ENCODE data around the gene MED28. TPM values are rescaled to one million over a fixed set of nuclear protein-coding genes. Genes with fewer than 3 reads are reported as not detected.

Gene MED28
- total and polyA plus RNA-seq, 2 of the 4 experiments (the other 2 are of a cell fraction), result 8.8 to 9.3 TPM

GRCh38 chr4:17667253-17667652, 52.8 kb downstream of the MED28 start:
- H2BK20ac ChIP-seq (ENCODE audit: low read depth, low read length), result no peak overlapping the region
- POLR2A ChIA-PET (ENCODE audit: unreplicated experiment), result no interaction called here
- no peak overlapping the region for H3K23ac ChIP-seq (ENCODE audit: low read depth, low read length)
- BruUV-seq (replicated peaks), result no TSS peak
- no peak overlapping the region for H3K4me3 ChIP-seq (ENCODE audit: insufficient read depth, low read depth, low read length)
- H3K9me3 ChIP-seq (ENCODE audit: control insufficient read depth, insufficient read depth, low read length), result no peaks in the 10 kb centered on the region
- H3K27ac ChIP-seq (ENCODE audit: insufficient read depth, low read length), result no peak overlapping the region
- no peak overlapping the region for H2AK9ac ChIP-seq (replicated peaks; ENCODE audit: low read depth, low read length, poor library complexity)
- H4K5ac ChIP-seq (ENCODE audit: low read depth, low read length), result no peak overlapping the region
- H4K8ac ChIP-seq (ENCODE audit: low read depth in 2 of 2, low read length in 2 of 2), result no peak overlapping the region
- H3K79me1 ChIP-seq (ENCODE audit: low read depth in 1 of 2, low read length in 2 of 2), result no peaks in the 10 kb centered on the region
- no peaks in the 10 kb centered on the region for H3K36me3 ChIP-seq (ENCODE audit: control insufficient read depth, insufficient read depth, low read length)
- peaks cover 2% of the 10 kb centered on the region; the same call in 1 of the 2 replicates for H3K27me3 ChIP-seq (ENCODE audit: control insufficient read depth, insufficient read depth, low read length)
- H3K4ac ChIP-seq (ENCODE audit: low read depth, low read length), result no peak overlapping the region
- TF ChIP-seq POLR2A (IDR thresholded peaks at IDR 0.05; ENCODE audit: low read depth, low read length) (no peak), SMC3 (IDR thresholded peaks at IDR 0.05; ENCODE audit: low read depth, low read length) (no peak), CEBPB (IDR thresholded peaks at IDR 0.05; ENCODE audit: low read depth, low read length) (no peak)
- WGBS, 2 experiments (ENCODE audit: extremely low coverage in 2 of 2, insufficient read length in 1 of 2), result no CpG with 5 or more reads among the region's 3 CpGs
- H4K20me1 ChIP-seq (ENCODE audit: insufficient read depth, low read length), result no peaks in the 10 kb centered on the region
- intact Hi-C loops (cut with micrococcal nuclease), result no loop called here
- H3K18ac ChIP-seq (ENCODE audit: low read depth, low read length), result no peak overlapping the region
- H3K14ac ChIP-seq (replicated peaks; ENCODE audit: low read depth, low read length), result no peak overlapping the region
- no peak overlapping the region for H3K4me2 ChIP-seq (ENCODE audit: low read depth, low read length)
- no peak overlapping the region for H2AFZ ChIP-seq (replicated peaks; ENCODE audit: low read length, poor library complexity)
- CTCF ChIA-PET, result no interaction called here
- dilution Hi-C loops (cut with HindIII; ENCODE audit: low sequenced_read_pairs, unreplicated experiment), result no loop called here
- no peak overlapping the region for H4K91ac ChIP-seq (ENCODE audit: insufficient read depth, low read depth, low read length)
- H3K56ac ChIP-seq (ENCODE audit: extremely low read depth, insufficient read depth, low read length), result no peak overlapping the region
- no peaks in the 10 kb centered on the region for H3K9me1 ChIP-seq (ENCODE audit: insufficient read depth, low read length)
- no peak for DNase-seq
- no peak overlapping the region for H2BK15ac ChIP-seq (ENCODE audit: low read depth, low read length)
- no peak overlapping the region for H2BK120ac ChIP-seq (ENCODE audit: low read depth, low read length)
- no peak overlapping the region for H2AK5ac ChIP-seq (ENCODE audit: low read depth, low read length)
- in situ Hi-C loops (cut with MboI; ENCODE audit: low sequenced_read_pairs), result no loop called here
- H3K9ac ChIP-seq (ENCODE audit: low read depth, low read length), result no peak overlapping the region
- no peak for ATAC-seq (ENCODE audit: low read depth)
- no peaks in the 10 kb centered on the region for H3K4me1 ChIP-seq (ENCODE audit: control insufficient read depth, insufficient read depth, low read length)
- H2BK5ac ChIP-seq (ENCODE audit: low read depth, low read length, poor library complexity, severe bottlenecking), result no peak overlapping the region
